Smooth muscle cell (in vitro differentiated cells): ENCODE results near the gene ZNF597. TPM values are rescaled to one million over a fixed set of nuclear protein-coding genes. Genes with fewer than 3 reads are reported as not detected.

Experiments
- DNase-seq: peaks from one replicate; lab custom pipeline; 2025; ENCODE audit not compliant: unreplicated experiment; lab: John Stamatoyannopoulos, UW
- H2AFZ ChIP-seq: fragments of 200-600 bp; sonication (generic); 2 replicates; pipeline ENCODE4 v1.6.0; 2016; ENCODE audit warnings: antibody characterized with exemption, low read depth, mild to moderate bottlenecking
- H3F3A ChIP-seq: fragments of 200-600 bp; sonication (generic); 2 replicates; pipeline ENCODE4 v1.6.0; 2017; ENCODE audit warnings: antibody characterized with exemption, low read depth
- H3K27ac ChIP-seq: fragments of 200-600 bp; sonication (generic); 2 replicates; pipeline ENCODE4 v1.5.1; 2016; ENCODE audit warnings: low read depth, mild to moderate bottlenecking
- H3K27me3 ChIP-seq: fragments of 200-600 bp; sonication (generic); 2 replicates; pipeline ENCODE4 v1.6.1; 2016; ENCODE audit warnings: low read depth, mild to moderate bottlenecking
- H3K36me3 ChIP-seq: fragments of 200-600 bp; sonication (generic); 2 replicates; pipeline ENCODE4 v1.5.1; 2016; ENCODE audit warnings: low read depth
- H3K4me1 ChIP-seq: fragments of 200-600 bp; sonication (generic); 2 replicates; pipeline ENCODE4 v1.5.1; 2016; ENCODE audit warnings: low read depth
- H3K4me2 ChIP-seq: fragments of 200-600 bp; sonication (generic); 2 replicates; pipeline ENCODE4 v1.6.0; 2016; ENCODE audit warnings: mild to moderate bottlenecking
- H3K4me3 ChIP-seq: fragments of 200-600 bp; sonication (generic); 2 replicates; pipeline ENCODE4 v1.5.1; 2016; ENCODE audit warnings: mild to moderate bottlenecking
- H3K79me2 ChIP-seq: fragments of 200-600 bp; sonication (generic); 2 replicates; pipeline ENCODE4 v1.6.0; 2016; ENCODE audit warnings: low read depth, mild to moderate bottlenecking
- H3K9ac ChIP-seq: fragments of 200-600 bp; sonication (generic); 2 replicates; pipeline ENCODE4 v1.6.0; 2016; ENCODE audit warnings: low read depth
- H3K9me3 ChIP-seq: fragments of 200-600 bp; sonication (generic); replicated peaks from 2 replicates; pipeline ENCODE4 v1.5.1; 2016; ENCODE audit warnings: low read depth
- H4K20me1 ChIP-seq: fragments of 200-600 bp; sonication (generic); 2 replicates; pipeline ENCODE4 v1.6.0; 2016; ENCODE audit warnings: low read depth
- WGBS: methylation state at CpG from one replicate; pipeline ENCODE4 v1.1.7; 2016; ENCODE audit warnings: low lambda C conversion rate; 5-methylcytosine and 5-hydroxymethylcytosine counted together
- polyA plus RNA-seq: library from polyadenylated mRNA; unstranded; fragments of >200 nt; fragmentation: Nextera tagmentation; extraction: Ambion mirVana; gene quantifications from 2 replicates; pipeline ENCODE4 v1.2.1, GENCODE V29; 2016
- total RNA-seq: library from RNA; depleted of rRNA; stranded (reverse); fragments of >200 nt; gene quantifications from 2 replicates; pipeline ENCODE4 v1.2.3, GENCODE V29; 2014
- TF ChIP-seq, protein P1 (sequence below): fragments of 200-600 bp; sonication (generic); IDR thresholded peaks from 2 replicates; pipeline ENCODE4 v1.5.1; 2017; ENCODE audit warnings: borderline replicate concordance, mild to moderate bottlenecking, antibody characterized with exemption; ENCODE audit not compliant: insufficient read depth, poor library complexity, severe bottlenecking

The ZNF597 gene
- total and polyA plus RNA-seq, 2 experiments from 2014 or later: 6.7 to 12.5 TPM

DNA sequence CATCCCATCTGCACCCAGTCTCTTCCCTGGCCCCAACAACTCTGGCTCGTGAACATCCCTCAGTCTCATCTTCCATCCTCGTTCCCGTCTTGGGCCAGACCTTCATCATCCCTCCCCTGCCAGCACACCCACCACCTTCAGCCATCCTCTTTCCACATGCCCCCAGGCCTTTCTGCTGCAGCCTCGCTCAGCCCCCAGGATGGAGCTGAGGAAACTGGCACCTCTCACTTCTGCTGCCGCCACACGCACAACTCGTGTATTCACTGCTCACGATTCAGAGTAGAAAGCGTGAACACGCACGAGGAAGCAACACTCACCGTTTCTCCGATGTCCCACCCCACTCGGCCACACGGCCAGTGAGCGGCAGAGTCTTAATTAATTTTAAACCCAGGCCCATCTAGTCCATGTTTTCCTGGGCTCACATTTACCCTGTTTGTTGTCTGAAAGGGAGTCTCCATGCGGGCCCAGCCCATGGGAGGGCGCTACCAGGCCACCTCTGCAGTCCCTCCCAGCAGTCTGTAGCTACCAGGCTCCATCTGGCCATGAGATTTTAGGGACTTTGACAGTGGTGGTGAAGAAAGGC is 39.4 kb upstream of the ZNF597 start:
- DNase-seq: no peak
- H3F3A ChIP-seq: no peaks in the 10 kb centered on the region

DNA sequence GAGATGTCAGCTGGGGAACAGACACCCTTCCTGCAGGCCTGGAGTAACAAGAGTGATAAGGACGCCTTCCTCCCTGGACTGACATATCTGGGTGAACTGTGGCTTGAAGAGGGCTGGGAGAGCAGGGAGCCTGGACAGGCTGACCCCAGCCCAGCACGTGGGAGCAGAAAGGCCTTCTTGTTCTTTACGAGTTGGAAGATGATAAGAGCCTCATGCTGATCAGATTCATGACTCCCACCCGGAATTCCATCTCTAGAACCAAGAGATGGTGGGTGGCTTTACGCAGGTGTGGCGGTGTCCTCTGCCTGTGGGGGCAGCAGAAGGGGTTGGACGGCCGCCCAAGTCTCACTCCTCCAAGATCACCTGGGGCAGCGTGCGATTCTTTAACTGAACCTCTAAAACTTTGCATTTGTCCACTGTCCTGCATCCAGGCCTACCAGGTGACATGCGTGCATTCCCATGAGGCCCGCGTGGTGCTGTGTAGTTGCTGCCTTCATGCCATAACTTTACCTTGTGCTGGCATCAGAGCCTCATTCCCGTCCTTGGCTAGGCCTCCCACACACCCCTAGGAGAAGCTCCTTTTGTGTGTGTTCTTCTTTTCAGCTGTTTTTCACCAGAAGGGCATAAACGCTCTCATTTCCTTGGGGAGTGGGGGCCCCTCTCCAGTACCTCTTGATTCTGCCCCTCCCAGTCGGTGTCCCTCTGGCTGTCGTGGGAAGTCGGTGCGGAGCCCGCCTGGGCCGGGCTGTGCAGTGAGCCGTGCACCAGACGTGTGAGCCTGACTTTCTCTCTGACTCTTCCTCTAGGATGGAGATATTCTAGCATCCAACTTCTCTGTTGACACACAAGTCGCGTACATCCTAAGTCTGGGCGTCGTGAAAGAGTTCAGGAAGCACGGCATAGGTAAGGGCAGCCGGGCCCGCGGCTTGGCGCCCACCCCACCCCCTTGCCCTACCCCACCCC is 38.7 kb upstream of the ZNF597 start:
- Histone ChIP-seq H3K4me2 (no peak overlapping the region), H3K36me3 (no peaks in the 10 kb centered on the region), H3K4me1 (no peaks in the 10 kb centered on the region), H3K79me2 (peaks cover 24% of the 10 kb centered on the region), H2AFZ (no peak overlapping the region), H3F3A (no peaks in the 10 kb centered on the region), H3K27ac (no peak overlapping the region), H3K4me3 (no peak overlapping the region), H3K9me3 (no peaks in the 10 kb centered on the region), H4K20me1 (peaks cover 59% of the 10 kb centered on the region), H3K27me3 (no peaks in the 10 kb centered on the region), H3K9ac (no peak overlapping the region)
- TF ChIP-seq, protein P1, sequence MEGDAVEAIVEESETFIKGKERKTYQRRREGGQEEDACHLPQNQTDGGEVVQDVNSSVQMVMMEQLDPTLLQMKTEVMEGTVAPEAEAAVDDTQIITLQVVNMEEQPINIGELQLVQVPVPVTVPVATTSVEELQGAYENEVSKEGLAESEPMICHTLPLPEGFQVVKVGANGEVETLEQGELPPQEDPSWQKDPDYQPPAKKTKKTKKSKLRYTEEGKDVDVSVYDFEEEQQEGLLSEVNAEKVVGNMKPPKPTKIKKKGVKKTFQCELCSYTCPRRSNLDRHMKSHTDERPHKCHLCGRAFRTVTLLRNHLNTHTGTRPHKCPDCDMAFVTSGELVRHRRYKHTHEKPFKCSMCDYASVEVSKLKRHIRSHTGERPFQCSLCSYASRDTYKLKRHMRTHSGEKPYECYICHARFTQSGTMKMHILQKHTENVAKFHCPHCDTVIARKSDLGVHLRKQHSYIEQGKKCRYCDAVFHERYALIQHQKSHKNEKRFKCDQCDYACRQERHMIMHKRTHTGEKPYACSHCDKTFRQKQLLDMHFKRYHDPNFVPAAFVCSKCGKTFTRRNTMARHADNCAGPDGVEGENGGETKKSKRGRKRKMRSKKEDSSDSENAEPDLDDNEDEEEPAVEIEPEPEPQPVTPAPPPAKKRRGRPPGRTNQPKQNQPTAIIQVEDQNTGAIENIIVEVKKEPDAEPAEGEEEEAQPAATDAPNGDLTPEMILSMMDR: no peak
- WGBS: 90% methylated on average over 32 of the region's 32 CpGs
- DNase-seq: no peak

More for the DNA sequence above, 39.4 kb upstream of the ZNF597 start:
- peaks cover 57% of the 10 kb centered on the region for H4K20me1 ChIP-seq
- TF ChIP-seq, protein P1: no peak
- H3K27ac ChIP-seq: no peak overlapping the region
- H2AFZ ChIP-seq: no peak overlapping the region
- peaks cover 20% of the 10 kb centered on the region for H3K79me2 ChIP-seq
- H3K9ac ChIP-seq: no peak overlapping the region
- H3K27me3 ChIP-seq: no peaks in the 10 kb centered on the region
- H3K4me2 ChIP-seq: no peak overlapping the region
- no peak overlapping the region for H3K4me3 ChIP-seq
- H3K9me3 ChIP-seq: no peaks in the 10 kb centered on the region
- H3K36me3 ChIP-seq: no peaks in the 10 kb centered on the region
- H3K4me1 ChIP-seq: no peaks in the 10 kb centered on the region
- WGBS: 98% methylated on average over 17 of the region's 18 CpGs

DNA sequence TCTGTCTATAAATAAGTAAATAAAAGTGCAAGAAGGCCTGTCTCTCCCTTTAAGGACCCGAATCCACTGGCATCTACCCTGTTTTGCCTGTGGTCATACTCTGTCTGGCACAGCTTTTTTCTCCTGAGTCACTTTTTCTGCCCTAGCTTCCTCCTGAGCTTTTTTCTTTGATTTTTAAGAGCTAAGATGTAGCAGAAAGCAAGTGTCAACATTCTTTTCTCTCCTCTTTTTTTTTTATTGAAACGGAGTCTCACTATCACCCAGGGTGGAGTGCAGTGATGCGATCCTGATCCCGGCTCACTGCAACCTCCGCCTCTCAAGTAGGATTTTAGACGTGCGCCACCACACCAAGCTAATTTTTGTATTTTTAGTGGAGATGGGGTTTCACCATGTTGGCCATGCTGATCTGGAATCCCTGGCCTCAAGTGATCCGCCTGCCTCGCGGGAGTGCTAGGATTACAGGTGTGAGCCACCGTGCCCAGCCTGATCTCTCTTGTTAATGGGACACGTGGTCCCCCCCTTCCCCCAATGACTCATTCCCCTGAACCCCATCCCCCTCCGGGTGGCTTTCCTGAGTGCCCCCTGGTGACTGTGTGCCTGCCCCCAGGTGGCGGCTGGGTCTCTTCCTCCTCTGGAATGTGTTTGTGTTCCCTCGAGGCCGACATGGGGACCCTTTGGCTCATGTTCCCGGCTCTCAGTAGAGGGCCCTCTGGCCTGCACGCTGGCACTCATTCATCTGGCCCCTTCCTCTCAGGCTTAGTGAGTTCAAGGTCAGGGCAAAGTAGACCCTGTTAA is 37.8 kb upstream of the ZNF597 start:
- peaks cover 33% of the 10 kb centered on the region for H3K79me2 ChIP-seq
- DNase-seq: no peak
- no peak overlapping the region for H3K9ac ChIP-seq
- H3K36me3 ChIP-seq: no peaks in the 10 kb centered on the region
- 81% methylated on average over 17 of the region's 18 CpGs for WGBS
- H3K9me3 ChIP-seq: no peaks in the 10 kb centered on the region
- no peaks in the 10 kb centered on the region for H3K4me1 ChIP-seq
- TF ChIP-seq, protein P1: no peak
- no peak overlapping the region for H3K4me3 ChIP-seq
- H3K27ac ChIP-seq: no peak overlapping the region
- no peaks in the 10 kb centered on the region for H3F3A ChIP-seq
- no peak overlapping the region for H3K4me2 ChIP-seq
- peaks cover 68% of the 10 kb centered on the region for H4K20me1 ChIP-seq
- no peaks in the 10 kb centered on the region for H3K27me3 ChIP-seq
- no peak overlapping the region for H2AFZ ChIP-seq
